CD4-positive, alpha-beta T cell treated with Interleukin-17A for 1 hour (primary cell): ENCODE measurements around the gene PRKD2.

Source experiments
- DNase-seq: peaks from one replicate; pipeline ENCODE4 v3.0.0-alpha.2; 2020

PRKD2 gene

GRCh38 chr19:46698395-46699321 is 18.3 kb downstream of the PRKD2 start:
- no peak for DNase-seq

- DNase-seq: peak; percentile 14
Observed at GRCh38 chr19:46697204-46697960, 19.5 kb downstream of the PRKD2 start.

GRCh38 chr19:46696866-46697203 is 20.1 kb downstream of the PRKD2 start:
- DNase-seq: no peak

DNA sequence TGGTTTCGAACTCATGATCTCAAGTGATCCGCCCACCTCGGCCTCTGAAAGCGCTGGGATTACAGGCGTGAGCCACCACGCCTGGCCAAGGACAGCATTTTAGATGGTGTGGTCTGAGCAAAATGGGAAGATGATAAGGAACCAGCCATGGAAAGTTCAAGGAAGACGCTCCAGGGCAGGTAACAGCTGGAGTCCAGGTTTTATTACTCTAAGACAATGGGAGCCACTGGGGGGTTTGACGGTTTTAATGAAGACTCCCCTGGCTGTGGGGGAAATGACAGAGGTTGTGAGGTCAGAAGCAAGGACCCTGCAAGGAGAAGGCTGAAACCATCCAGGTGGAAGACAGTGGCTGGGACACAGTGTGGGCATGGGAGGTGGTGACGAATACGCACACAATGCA is 20.9 kb downstream of the PRKD2 start:
- DNase-seq: no peak

DNA sequence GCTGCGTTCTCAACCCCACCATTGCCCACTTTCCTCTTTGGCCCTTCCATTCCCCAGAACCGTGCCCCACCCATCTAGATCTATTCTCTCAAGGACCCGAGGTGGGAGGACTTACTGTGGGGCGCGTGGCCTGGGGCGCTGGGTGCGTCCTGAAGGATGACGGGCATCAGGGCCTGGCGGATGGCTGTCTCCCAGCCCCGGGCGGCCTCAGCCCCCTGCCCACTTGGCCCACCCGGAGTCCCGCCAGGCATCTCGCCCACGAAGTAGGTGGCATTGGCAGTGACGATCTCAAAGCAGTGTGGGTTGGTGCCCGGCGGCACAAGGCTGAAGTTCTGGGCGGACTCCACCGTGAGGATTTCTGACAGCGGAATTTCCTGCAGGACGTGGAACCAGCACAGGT is 23.2 kb downstream of the PRKD2 start:
- no peak for DNase-seq

DNA sequence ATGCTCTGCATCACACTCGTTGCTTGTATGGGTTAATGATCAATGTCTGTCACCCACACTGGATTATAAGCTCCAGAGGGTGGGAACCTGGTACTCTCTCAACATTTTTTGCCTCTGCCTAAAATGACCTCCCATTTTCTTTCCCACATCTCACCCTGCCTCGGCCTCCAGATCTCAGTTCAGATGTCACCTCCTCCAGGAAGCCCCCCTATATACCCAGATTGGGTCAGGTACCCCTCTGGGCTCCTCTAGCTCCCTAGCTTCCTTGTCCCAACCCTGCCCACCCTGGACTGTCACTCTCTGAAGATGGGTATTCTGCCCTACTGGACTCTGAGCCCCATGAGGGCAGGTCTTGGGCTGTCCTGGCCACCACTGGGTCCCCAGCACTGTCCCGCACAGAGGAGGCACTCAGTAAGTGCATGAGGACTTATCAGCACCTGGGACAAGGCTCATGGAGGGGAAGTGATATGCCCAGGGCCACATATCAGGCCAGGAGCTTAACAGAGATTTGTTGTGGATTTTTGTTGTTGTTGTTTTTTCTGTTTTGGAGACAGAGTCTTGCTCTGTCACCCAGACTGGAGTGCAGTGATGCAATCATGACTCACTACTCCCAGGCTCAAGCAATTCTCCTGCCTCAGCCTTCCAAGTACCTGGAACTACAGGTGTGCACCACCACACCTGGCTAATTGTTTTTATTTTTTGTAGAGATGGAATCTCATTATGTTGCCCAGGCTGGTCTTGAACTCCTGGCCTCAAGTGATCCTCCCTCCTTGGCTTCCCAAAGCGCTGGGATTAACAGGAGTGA is 23.8 kb downstream of the PRKD2 start:
- DNase-seq: no peak

GRCh38 chr19:46691948-46692347 is 25.0 kb downstream of the PRKD2 start:
- no peak for DNase-seq

DNA sequence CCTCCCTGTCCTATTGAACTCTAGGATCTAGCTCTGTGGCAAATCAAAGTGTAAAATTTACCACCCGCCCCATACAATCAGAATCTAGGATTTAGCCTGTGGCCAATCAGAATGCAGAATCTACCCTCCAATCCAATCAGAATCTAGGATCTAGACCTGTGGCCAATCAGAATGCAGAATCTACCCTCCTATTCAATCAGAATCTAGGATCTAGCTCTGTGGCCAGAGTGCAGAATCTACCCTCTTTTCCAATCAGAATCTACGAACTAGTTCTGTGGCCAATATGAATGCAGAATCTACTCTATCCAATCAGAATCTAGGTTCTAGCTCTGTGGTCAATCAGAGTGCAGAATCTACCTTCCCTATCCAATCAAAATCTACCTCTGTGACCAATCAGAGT is 25.8 kb downstream of the PRKD2 start:
- DNase-seq: no peak

DNA sequence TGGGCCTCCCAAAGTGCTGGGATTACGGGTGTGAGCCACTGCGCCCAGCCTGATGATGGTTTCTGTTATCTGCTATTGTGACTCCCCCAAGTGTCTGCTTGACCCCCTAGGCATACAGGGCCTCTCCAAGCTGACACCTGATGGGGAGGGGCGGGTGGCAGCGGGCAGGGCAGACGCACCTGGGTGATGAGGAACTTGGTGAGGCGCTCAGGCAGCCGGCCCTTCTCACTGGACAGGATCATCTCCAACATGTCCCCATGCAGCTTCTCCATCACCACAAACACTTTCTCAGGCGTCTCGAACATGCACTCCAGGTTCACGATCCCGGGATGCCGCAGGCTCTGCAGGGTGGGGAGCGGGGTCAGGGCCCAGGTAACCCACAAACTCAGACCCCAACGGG is 27.6 kb downstream of the PRKD2 start:
- DNase-seq: no peak

DNA sequence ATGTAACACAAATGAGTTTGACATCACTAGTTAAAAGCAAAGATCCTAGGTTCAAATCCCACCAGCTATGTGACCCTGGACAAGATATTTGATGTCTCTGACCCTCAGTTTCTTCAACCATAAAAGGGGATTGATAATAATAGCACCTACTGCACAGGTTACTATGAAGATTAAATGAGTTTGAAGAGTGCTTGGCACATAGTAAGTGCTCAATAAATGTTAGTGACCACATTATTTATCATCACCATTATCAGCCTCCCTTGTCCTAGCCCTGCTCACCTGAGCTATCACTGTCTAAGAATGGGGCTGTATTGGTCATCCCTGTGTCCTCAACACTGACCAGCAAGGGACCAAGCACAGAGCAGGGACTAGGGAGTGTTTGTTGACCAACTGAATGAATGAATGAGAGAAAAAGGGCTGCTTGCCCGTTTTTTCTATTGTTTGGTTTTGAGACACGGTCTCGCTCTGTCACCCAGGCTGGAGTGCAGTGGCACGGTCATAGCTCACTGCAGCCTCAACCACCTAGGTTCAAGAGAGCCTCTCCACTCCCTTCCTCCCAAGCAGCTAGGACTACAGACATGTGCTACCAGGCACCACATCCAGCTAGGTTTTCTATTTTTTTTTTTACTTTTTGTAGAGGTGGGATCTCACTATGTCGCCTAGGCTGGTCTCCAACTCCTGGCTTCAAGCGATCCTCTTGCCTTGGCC is 29.3 kb downstream of the PRKD2 start:
- DNase-seq: no peak

DNA sequence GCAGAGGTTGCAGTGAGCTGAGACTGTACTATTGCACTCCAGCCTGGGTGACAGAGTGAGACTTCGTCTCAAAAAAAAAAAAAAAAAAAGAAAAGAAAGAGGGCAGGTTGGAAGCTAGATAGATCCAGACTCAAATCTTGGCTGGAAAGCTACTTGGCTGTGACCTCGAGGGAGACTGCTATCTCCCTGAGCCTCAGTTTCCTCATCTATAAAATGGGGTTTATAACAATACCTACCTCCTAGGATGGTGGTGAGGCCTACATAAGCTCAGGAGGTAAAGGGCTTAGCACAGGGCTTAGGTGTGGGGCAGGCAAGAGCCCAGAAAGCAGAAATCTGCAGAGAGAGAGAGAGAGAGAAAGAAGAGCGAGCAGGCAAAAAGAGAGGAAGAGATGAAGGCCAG is 31.7 kb downstream of the PRKD2 start:
- no peak for DNase-seq

- peak; percentile 73 for DNase-seq
Observed at GRCh38 chr19:46678110-46678732, 38.7 kb downstream of the PRKD2 start.

- DNase-seq: no peak
Observed at GRCh38 chr19:46674416-46675178, 42.3 kb downstream of the PRKD2 start.

DNA sequence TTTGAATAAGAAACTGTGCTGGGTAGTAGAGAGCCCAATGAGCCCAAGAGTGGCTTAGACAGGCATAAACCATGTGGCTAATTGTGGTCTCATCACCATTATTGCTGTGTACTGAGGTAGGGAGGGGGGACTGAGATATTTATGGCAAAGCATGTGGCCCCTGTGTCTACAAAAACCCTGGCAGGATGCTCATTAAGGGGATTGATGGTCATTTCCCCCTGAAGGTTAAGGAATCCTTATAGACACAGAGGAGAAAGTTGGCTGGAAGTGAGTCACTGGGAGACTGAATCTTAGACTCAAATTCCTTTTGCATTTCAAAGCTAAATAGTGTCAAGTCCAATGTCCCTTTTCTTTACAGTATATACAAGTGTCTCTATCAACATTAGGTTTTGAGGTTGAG is 46.1 kb downstream of the PRKD2 start:
- no peak for DNase-seq

GRCh38 chr19:46668662-46669061 is 48.3 kb downstream of the PRKD2 start:
- no peak for DNase-seq

DNA sequence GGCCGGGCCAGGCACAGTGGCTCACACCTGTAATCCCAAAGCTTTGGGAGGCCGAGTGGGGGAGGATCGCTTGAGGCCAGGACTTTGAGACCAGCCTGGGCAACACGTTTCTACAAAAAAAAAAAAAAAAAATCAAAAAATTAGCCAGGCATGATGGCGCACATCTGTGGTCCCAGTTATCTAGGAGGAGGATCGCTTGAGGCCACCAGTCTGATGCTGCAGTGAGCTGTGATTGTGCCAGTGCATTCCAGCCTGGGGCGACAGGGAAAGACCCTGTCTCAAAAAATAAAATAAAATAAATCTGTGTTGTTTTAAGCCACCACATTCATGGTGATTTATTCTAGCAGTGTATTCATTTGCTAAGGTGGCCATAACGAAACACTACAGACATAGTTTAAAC is 51.8 kb downstream of the PRKD2 start:
- no peak for DNase-seq

- DNase-seq: peak; percentile 82
Observed at GRCh38 chr19:46661735-46662592, 55.0 kb downstream of the PRKD2 start.

DNA sequence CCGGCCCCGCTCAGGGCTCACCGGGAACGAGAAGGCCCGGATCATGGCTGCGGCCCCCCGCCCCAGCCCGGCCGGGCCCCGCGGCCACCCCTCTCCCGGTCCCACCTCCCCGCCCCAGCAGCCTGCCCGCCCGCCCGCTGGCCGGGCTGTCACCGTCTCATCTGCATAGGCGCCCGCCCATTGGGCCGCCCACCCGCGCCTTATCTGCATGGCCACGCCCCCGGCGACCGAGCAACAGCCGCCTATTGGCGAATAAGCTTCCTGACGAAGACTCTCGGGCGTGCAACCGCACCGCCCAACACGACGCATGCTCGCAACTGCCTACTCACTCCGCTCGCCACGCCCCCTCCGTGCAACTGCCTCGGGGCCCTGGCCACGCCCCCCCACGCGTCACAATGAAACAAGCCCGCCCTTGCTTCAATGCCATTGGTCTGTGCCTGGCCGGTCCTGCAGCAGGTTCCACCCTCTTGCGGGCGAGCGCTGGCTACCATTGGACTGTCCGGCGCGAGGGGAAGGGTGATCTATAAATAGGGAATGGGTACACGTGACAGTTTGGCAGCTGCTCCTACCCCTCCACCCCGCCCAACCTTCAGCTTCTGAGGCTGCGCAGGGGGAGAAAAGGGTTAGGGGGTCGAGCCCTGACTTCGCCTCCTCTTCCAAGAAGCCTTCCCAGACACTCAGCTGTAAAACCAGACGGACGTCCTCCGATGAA is 55.7 kb downstream of the PRKD2 start, which contains the start of gene DACT3:
DACT3 (minus strand) TSS at position 163 of the 712 bp plus-strand sequence; CDS start at position 45, 118 bp downstream.
- peak; percentile 100 for DNase-seq

DNA sequence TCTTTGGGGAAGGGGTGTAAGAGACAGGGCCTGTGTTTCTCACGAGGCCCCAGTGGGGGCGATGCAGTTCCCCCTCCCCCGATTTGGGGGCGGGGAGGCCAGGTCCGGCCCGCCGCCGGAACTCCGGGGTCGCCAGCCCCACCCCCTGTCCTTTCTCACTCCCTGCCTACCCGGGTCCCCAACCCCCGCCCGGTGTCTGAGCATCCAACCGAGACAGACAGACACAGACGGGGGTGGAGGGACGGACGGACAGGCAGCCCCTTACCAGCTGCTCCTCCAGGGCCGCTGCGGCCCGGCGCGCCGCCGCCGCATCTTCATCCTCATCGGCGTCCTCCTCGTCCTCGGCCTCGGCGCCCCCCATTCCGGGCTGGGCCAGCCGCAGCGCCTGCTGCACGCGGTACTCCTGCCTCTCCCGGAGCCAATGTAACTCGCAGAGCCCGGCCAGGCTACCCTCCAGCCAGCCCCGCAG is 56.3 kb downstream of the PRKD2 start:
- peak; percentile 20 for DNase-seq
